ENCODE data around the gene PTPN4. TPM values are rescaled to one million over a fixed set of nuclear protein-coding genes. Genes with fewer than 3 reads are reported as not detected.
A peak's percentile ranks its signal among the peaks of the same experiment; 100 is the strongest.

The PTPN4 gene
- total RNA-seq, result 10 to 100 TPM; 22.5 to 45.7 (median 36.0) TPM
- polyA plus RNA-seq, result 10 to 100 TPM in 1 of 2 donors, 1 to 10 TPM in 1; 3.4 to 11.1 TPM
- long read RNA-seq, donor 1, full-length matches to known transcripts, result 2 of 9 reads
- long read RNA-seq, donor 1, partial matches to known transcripts, result 4 of 9 reads
- long read RNA-seq, donor 1, other reads (novel, unspliced or antisense), result 3 of 9 reads
- long read RNA-seq, donor 2, full-length matches to known transcripts, result 2 of 2 reads
- long read RNA-seq, donor 2, partial matches to known transcripts, result 0 of 2 reads
- long read RNA-seq, donor 2, other reads (novel, unspliced or antisense), result 0 of 2 reads
- long read RNA-seq, donor 3, full-length matches to known transcripts, result 7 of 12 reads
- long read RNA-seq, donor 3, partial matches to known transcripts, result 1 of 12 reads
- long read RNA-seq, donor 3, other reads (novel, unspliced or antisense), result 4 of 12 reads

- 0 to 1% (median 0%) methylated on average over 51 to 59 of the region's 59 CpGs for WGBS, 3 donors
Observed at GRCh38 chr2:119759451-119760236, at the start of gene PTPN4. PTPN4 (plus strand) TSS chr2:119759922; CDS start chr2:119809854, 49,932 bp downstream.

GRCh38 chr2:119710281-119710680 lies 49.4 kb upstream of the PTPN4 start:
- WGBS, 3 donors, result 78 to 82% (median 79%) methylated on average over 8 of the region's 8 CpGs
- Histone ChIP-seq H3K27me3 (no peaks in the 10 kb centered on the region), H3K9me3 (no peaks in the 10 kb centered on the region), H3K27ac (no peak overlapping the region), H3K4me1 (ENCODE audit: insufficient read depth) (no peaks in the 10 kb centered on the region), H3K36me3 (no peaks in the 10 kb centered on the region), H3K4me3 (no peak overlapping the region)
- DNase-seq, result no peak
- TF ChIP-seq CTCF (IDR thresholded peaks at IDR 0.05) (no peak), EP300 (IDR thresholded peaks at IDR 0.05) (no peak), POLR2A (IDR thresholded peaks at IDR 0.05) (no peak)
- intact Hi-C loops (cut with DNase I), result no loop called here

More at GRCh38 chr2:119759451-119760236, at the start of gene PTPN4:
- Histone ChIP-seq H3K27me3 (no peaks in the 10 kb centered on the region), H3K36me3 (no peaks in the 10 kb centered on the region), H3K9me3 (no peaks in the 10 kb centered on the region), H3K27ac (peak within 1 kb of the TSS; percentile 76 to 94), H3K4me1 (ENCODE audit: insufficient read depth) (peaks cover 5% of the 10 kb centered on the region), H3K4me3 (peak within 1 kb of the TSS; percentile 81)
- TF ChIP-seq EP300 (IDR thresholded peaks at IDR 0.05), result no peak
- no peak for TF ChIP-seq CTCF (IDR thresholded peaks at IDR 0.05)
- TF ChIP-seq POLR2A (IDR thresholded peaks at IDR 0.05), result peak; percentile 68
- peak; percentile 95 to 97 (median 96) for DNase-seq
- intact Hi-C loops (cut with DNase I), result loop anchor here in 1 of 4 donors (10.0 kb wide), 1 partner anchor 55 kb away; no protein-coding TSS in a partner anchor

GRCh38 chr2:119711352-119711751 lies 48.4 kb upstream of the PTPN4 start:
- H3K27ac ChIP-seq, result no peak overlapping the region
- intact Hi-C loops (cut with DNase I), result no loop called here
- DNase-seq, result no peak
- TF ChIP-seq EP300 (IDR thresholded peaks at IDR 0.05) (no peak), CTCF (IDR thresholded peaks at IDR 0.05) (no peak), POLR2A (IDR thresholded peaks at IDR 0.05) (no peak)
- H3K9me3 ChIP-seq, result no peaks in the 10 kb centered on the region
- H3K4me3 ChIP-seq, result no peak overlapping the region
- H3K27me3 ChIP-seq, result no peaks in the 10 kb centered on the region
- H3K4me1 ChIP-seq (ENCODE audit: insufficient read depth), result no peaks in the 10 kb centered on the region
- H3K36me3 ChIP-seq, result no peaks in the 10 kb centered on the region
- 86 to 94% (median 92%) methylated on average over 9 of the region's 9 CpGs for WGBS, 3 donors

- 85 to 90% (median 89%) methylated on average over 3 of the region's 3 CpGs for WGBS, 3 donors
- no peaks in the 10 kb centered on the region for H3K27me3 ChIP-seq
- H3K27ac ChIP-seq, result no peak overlapping the region
- H3K9me3 ChIP-seq, result no peaks in the 10 kb centered on the region
- no peaks in the 10 kb centered on the region for H3K36me3 ChIP-seq
- no peak for TF ChIP-seq EP300 (IDR thresholded peaks at IDR 0.05)
- no peaks in the 10 kb centered on the region for H3K4me1 ChIP-seq (ENCODE audit: insufficient read depth)
- H3K4me3 ChIP-seq, result no peak overlapping the region
- intact Hi-C loops (cut with DNase I), result no loop called here
- DNase-seq, result no peak
Observed at GRCh38 chr2:119712571-119712970, 47.2 kb upstream of the PTPN4 start.

All from ovary (tissue), 10 donors.